Measurements from ENCODE around the gene MAGEA4.

MAGEA4 gene

GRCh38 chrX:151973060-151973661, 60.5 kb downstream of the MAGEA4 start:
- Histone ChIP-seq H3K4me1 (ENCODE audit: control insufficient read depth, insufficient read depth, low read length, poor library complexity, severe bottlenecking) (no peaks in the 10 kb centered on the region), H3K4me3 (ENCODE audit: extremely low read depth, insufficient read depth, low read length, poor library complexity, severe bottlenecking) (no peak overlapping the region), H3K36me3 (ENCODE audit: control insufficient read depth, insufficient read depth, low read length) (peaks cover 2% of the 10 kb centered on the region), H3K9me3 (ENCODE audit: control insufficient read depth, low read length) (no peaks in the 10 kb centered on the region), H3K27ac (ENCODE audit: low read depth, low read length, severe bottlenecking) (no peak overlapping the region)
- no CpG with 5 or more reads among the region's 4 CpGs for WGBS, 2 experiments (ENCODE audit: insufficient coverage in 2 of 2)

DNA sequence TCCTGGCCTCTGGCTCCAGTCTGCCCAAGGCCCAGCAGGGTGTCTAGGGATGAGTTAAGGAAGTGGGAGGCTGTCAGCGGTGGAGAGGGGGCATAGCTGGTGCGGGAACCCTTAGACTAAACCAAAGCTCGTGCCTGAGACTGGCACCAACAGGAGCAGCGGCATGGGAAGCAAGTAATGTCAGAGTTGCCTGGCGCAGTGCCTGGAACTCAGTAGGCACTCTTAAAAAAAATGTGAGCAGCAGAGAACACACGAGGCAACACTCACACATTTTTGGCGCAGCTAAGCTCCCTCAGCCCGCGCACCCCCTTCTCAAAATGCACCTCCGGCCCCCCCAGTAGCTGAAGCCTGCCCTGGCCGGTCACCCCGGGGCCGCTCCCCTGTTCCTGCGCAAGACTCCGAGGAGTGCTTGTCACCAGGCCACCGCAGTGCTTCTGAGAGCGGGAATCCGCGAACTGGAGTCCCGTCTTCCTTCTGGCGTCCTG, 61.2 kb downstream of the MAGEA4 start:
- Histone ChIP-seq H3K4me3 (ENCODE audit: extremely low read depth, insufficient read depth, low read length, poor library complexity, severe bottlenecking) (peak overlapping the region; percentile 35), H3K9me3 (ENCODE audit: control insufficient read depth, low read length) (no peaks in the 10 kb centered on the region), H3K36me3 (ENCODE audit: control insufficient read depth, insufficient read depth, low read length) (peaks cover 2% of the 10 kb centered on the region), H3K4me1 (ENCODE audit: control insufficient read depth, insufficient read depth, low read length, poor library complexity, severe bottlenecking) (no peaks in the 10 kb centered on the region), H3K27ac (ENCODE audit: low read depth, low read length, severe bottlenecking) (no peak overlapping the region)
- WGBS, 2 experiments (ENCODE audit: insufficient coverage in 2 of 2) = 26 to 44% methylated on average over 5 to 9 of the region's 21 CpGs
